Cardiac atrium fibroblast (primary cell): Measurements from ENCODE around the gene CAPN9. TPM values are rescaled to one million over a fixed set of nuclear protein-coding genes. Genes with fewer than 3 reads are reported as not detected.

Source experiments
- total RNA-seq: library from RNA; depleted of rRNA; stranded (reverse); fragments of >200 nt; gene quantifications from 2 replicates; pipeline ENCODE4 v1.2.3, GENCODE V29; 2015

The CAPN9 gene, protein sequence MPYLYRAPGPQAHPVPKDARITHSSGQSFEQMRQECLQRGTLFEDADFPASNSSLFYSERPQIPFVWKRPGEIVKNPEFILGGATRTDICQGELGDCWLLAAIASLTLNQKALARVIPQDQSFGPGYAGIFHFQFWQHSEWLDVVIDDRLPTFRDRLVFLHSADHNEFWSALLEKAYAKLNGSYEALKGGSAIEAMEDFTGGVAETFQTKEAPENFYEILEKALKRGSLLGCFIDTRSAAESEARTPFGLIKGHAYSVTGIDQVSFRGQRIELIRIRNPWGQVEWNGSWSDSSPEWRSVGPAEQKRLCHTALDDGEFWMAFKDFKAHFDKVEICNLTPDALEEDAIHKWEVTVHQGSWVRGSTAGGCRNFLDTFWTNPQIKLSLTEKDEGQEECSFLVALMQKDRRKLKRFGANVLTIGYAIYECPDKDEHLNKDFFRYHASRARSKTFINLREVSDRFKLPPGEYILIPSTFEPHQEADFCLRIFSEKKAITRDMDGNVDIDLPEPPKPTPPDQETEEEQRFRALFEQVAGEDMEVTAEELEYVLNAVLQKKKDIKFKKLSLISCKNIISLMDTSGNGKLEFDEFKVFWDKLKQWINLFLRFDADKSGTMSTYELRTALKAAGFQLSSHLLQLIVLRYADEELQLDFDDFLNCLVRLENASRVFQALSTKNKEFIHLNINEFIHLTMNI
- total RNA-seq: not detected in 2 replicates

DNA sequence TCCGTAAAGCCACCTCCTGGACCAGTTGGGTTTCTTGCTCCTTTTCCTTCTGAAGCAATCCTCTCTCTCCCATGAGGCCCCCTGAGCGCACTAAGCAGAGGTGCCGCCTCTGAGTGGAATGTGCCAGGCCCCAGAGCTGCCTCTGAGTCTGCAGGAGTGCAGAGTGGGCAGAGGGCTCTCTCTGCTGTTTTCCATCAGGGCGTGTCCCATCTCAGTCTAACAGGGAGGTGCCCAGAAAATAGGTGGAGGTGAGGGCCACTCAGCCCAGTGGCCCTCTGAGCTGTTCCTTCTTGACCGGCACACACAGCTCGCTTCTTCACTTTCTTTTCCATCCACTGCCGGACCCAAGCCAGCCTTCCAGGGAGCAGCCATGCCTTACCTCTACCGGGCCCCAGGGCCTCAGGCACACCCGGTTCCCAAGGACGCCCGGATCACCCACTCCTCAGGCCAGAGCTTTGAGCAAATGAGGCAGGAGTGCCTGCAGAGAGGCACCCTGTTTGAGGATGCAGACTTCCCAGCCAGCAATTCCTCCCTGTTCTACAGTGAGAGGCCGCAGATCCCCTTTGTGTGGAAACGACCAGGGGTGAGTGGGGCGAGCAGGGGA, at the start of gene CAPN9:
Gene CAPN9, plus strand, starts transcription at position 262 of the 604 bp plus-strand sequence. Its CDS starts 109 bp downstream, at position 371.

DNA sequence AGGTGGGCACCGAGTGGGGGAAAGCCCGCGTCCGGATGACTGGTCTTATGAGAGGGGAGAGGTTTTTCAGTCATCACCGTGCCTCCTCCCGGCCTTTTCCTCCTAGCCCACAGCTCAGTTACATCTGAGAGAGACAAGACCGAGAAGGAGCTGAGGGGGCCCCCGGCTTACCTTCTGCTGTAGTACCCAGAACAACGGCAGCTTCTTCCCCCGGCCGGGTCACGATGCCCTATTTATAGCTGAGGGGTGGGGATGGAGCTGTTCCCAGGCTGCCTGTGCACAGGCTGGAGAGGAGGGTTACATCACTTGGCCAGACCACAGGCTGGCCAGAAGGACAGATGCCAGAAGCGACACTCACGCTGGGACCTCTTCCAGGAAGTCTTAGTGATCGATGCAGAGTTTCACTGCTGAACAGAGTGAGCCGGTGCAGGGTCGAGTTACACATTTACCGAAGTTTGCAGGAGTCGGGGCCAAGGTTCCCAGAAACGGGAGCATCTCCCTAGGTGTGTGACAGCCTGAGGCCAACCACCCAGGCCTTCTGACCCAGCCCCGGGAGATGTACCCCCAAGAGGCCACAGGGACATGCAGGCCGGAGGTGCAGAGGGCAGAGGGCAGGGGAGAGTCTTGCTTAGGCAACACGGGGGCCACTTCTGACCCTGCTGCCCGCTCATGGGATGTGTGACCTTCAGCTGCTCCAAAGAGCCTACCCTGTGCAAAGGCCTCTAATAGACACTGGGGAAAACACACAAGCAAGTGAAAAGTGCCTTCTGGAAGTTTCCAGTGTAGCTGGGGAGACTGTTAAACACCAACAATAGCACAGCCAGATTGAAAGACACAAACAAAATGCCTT, 33.0 kb upstream of the CAPN9 start, which contains the start of gene AGT:
Gene AGT, minus strand, starts transcription at position 208 of the 850 bp plus-strand sequence. CDS start 3,299 bp downstream, outside the sequence.

Other genes starting within 250 kb of the CAPN9 start
- gene COG2, start 104.9 kb upstream of the CAPN9 start, total RNA-seq: 10.7 and 16.4 TPM in 2 replicates
- 0.16 TPM in 1 of 2 replicates, not detected in the other for gene AGT, start 33.3 kb upstream of the CAPN9 start, total RNA-seq
- gene C1orf198, start 121.1 kb downstream of the CAPN9 start, total RNA-seq: 92.8 and 146 TPM in 2 replicates
- gene TTC13, start 231.5 kb downstream of the CAPN9 start, total RNA-seq: 4.0 and 7.8 TPM in 2 replicates
- gene ARV1, start 231.7 kb downstream of the CAPN9 start, total RNA-seq: 9.6 and 30.1 TPM in 2 replicates